ENCODE data around the gene OR8D2. TPM values are rescaled to one million over a fixed set of nuclear protein-coding genes. Genes with fewer than 3 reads are reported as not detected.

The OR8D2 gene
- total and polyA plus RNA-seq, 2 donors (not counting 1 experiment from before 2014, with no cell fraction given) = not detected

DNA sequence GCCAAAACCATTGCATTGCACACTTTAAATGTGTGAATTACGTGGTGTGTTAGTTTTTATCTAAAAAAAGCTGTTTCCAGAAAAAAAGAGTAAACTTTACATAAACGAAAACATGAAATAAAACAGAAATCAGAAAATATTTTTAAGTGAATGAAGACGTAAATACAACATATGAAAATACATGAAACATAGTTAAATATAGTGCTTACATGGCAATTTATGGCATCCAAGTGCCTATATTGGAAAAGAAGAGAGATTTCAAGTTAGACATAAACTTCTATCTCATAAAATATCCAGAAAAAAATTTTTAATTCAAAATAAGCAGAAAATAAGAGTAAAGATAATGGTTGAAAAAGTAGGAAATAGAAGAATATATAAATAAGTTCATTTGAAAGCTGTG is 11.9 kb upstream of the OR8D2 start:
- Histone ChIP-seq H3K9me3 (ENCODE audit: control insufficient read depth, insufficient read depth, low read depth, low read length) (no peaks in the 10 kb centered on the region), H4K20me1 (ENCODE audit: control insufficient read depth, extremely low read depth, insufficient read depth, low read length) (no peaks in the 10 kb centered on the region), H3K79me2 (ENCODE audit: control insufficient read depth, insufficient read depth, low read length) (no peaks in the 10 kb centered on the region), H3K27ac (ENCODE audit: insufficient read depth, low read length) (no peak overlapping the region), H2AFZ (ENCODE audit: low read length) (no peak overlapping the region), H3K27me3 (ENCODE audit: control insufficient read depth, insufficient read depth, low read length) (no peaks in the 10 kb centered on the region), H3K4me1 (ENCODE audit: control insufficient read depth, extremely low read depth, insufficient read depth, low read length) (no peaks in the 10 kb centered on the region), H3K36me3 (ENCODE audit: control insufficient read depth, insufficient read depth, low read length) (no peaks in the 10 kb centered on the region), H3K4me3 (replicated peaks in 1 of 4; ENCODE audit: control extremely low read depth in 1 of 4, insufficient read depth in 1 of 4, low read depth in 3 of 4, low read length in 4 of 4) (no peak overlapping the region), H3K9ac (ENCODE audit: insufficient read depth, low read length) (no peak overlapping the region), H3K4me2 (ENCODE audit: extremely low read depth, insufficient read depth, low read length) (no peak overlapping the region)
- TF ChIP-seq, protein P1, sequence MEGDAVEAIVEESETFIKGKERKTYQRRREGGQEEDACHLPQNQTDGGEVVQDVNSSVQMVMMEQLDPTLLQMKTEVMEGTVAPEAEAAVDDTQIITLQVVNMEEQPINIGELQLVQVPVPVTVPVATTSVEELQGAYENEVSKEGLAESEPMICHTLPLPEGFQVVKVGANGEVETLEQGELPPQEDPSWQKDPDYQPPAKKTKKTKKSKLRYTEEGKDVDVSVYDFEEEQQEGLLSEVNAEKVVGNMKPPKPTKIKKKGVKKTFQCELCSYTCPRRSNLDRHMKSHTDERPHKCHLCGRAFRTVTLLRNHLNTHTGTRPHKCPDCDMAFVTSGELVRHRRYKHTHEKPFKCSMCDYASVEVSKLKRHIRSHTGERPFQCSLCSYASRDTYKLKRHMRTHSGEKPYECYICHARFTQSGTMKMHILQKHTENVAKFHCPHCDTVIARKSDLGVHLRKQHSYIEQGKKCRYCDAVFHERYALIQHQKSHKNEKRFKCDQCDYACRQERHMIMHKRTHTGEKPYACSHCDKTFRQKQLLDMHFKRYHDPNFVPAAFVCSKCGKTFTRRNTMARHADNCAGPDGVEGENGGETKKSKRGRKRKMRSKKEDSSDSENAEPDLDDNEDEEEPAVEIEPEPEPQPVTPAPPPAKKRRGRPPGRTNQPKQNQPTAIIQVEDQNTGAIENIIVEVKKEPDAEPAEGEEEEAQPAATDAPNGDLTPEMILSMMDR (conservative IDR thresholded peaks at IDR 0.05 in 1 of 2, IDR thresholded peaks at IDR 0.05 in 1 of 2; ENCODE audit: low read depth in 1 of 2, low read length in 2 of 2) = no peak
- TF ChIP-seq EZH2 (IDR thresholded peaks at IDR 0.05; ENCODE audit: low read length, missing control alignments) = no peak
- DNase-seq (ENCODE audit: low read depth in 2 of 2) = no peak

DNA sequence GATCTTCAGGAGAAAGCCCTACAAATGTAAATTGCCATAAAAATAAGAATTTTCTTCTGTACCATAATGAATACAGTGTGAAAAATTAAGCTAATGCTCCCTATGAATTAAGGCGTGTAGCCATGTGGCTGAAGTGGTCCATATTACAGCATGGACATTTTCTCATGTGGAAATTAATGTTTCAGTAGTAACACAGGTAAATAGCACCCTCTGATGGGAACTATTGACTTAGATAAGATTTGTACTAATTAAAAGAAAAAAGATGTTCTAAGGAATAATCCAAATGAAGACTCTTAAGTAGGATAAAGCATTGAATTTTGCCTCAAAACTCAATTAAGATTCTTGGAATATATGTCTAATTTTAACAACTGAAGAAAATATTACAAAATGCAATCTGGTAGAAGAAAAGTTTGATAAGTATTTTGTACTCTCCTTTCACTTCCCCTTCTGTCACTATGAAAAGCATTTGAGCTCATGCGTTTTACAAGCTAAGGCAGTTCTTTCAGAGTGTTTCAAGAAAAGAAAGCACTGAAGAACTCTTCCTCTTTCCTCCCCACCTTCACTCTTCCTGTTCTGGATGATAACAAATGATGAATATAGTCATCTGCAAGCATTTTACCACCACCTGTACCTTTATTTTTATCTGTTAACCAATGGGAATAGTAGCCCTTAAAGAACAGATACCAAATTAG is 9.9 kb upstream of the OR8D2 start:
- no peak overlapping the region for H2AFZ ChIP-seq (ENCODE audit: low read length)
- H3K4me1 ChIP-seq (ENCODE audit: control insufficient read depth, extremely low read depth, insufficient read depth, low read length) = no peaks in the 10 kb centered on the region
- no peak overlapping the region for H3K4me2 ChIP-seq (ENCODE audit: extremely low read depth, insufficient read depth, low read length)
- no peak for TF ChIP-seq EZH2 (IDR thresholded peaks at IDR 0.05; ENCODE audit: low read length, missing control alignments)
- TF ChIP-seq, protein P1 (conservative IDR thresholded peaks at IDR 0.05 in 1 of 2, IDR thresholded peaks at IDR 0.05 in 1 of 2; ENCODE audit: low read depth in 1 of 2, low read length in 2 of 2) = no peak
- H4K20me1 ChIP-seq (ENCODE audit: control insufficient read depth, extremely low read depth, insufficient read depth, low read length) = no peaks in the 10 kb centered on the region
- DNase-seq (ENCODE audit: low read depth in 2 of 2) = peak; percentile 7 to 39
- no peak overlapping the region for H3K27ac ChIP-seq (ENCODE audit: insufficient read depth, low read length)
- no peaks in the 10 kb centered on the region for H3K27me3 ChIP-seq (ENCODE audit: control insufficient read depth, insufficient read depth, low read length)
- H3K9me3 ChIP-seq (ENCODE audit: control insufficient read depth, insufficient read depth, low read depth, low read length) = no peaks in the 10 kb centered on the region
- H3K36me3 ChIP-seq (ENCODE audit: control insufficient read depth, insufficient read depth, low read length) = no peaks in the 10 kb centered on the region
- no peak overlapping the region for H3K4me3 ChIP-seq (replicated peaks in 1 of 4; ENCODE audit: control extremely low read depth in 1 of 4, insufficient read depth in 1 of 4, low read depth in 3 of 4, low read length in 4 of 4)
- no peaks in the 10 kb centered on the region for H3K79me2 ChIP-seq (ENCODE audit: control insufficient read depth, insufficient read depth, low read length)
- H3K9ac ChIP-seq (ENCODE audit: insufficient read depth, low read length) = no peak overlapping the region

DNA sequence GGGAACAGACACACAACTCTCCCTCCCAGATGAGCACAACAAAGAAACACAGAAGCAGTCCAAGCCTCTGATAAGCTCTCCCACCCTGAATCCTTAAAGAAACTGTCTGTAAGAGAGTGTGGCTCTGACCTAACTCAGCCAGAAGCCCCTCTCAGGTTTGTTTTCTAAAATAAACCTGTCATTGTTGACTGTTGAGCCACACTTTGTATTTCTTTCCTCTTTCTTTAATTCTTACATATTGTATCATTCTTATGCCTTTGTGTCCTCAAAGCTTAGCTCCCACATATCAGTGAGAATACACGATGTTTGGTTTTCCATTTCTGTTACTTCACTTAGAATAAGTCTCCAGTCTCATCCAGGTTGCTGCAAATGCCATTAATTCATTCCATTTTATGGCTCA is 7.8 kb upstream of the OR8D2 start:
- Histone ChIP-seq H3K9me3 (ENCODE audit: control insufficient read depth, insufficient read depth, low read depth, low read length) (no peaks in the 10 kb centered on the region), H3K4me2 (ENCODE audit: extremely low read depth, insufficient read depth, low read length) (no peak overlapping the region), H3K4me1 (ENCODE audit: control insufficient read depth, extremely low read depth, insufficient read depth, low read length) (no peaks in the 10 kb centered on the region), H3K79me2 (ENCODE audit: control insufficient read depth, insufficient read depth, low read length) (no peaks in the 10 kb centered on the region), H3K27me3 (ENCODE audit: control insufficient read depth, insufficient read depth, low read length) (no peaks in the 10 kb centered on the region), H3K27ac (ENCODE audit: insufficient read depth, low read length) (no peak overlapping the region), H3K4me3 (replicated peaks in 1 of 4; ENCODE audit: control extremely low read depth in 1 of 4, insufficient read depth in 1 of 4, low read depth in 3 of 4, low read length in 4 of 4) (no peak overlapping the region), H4K20me1 (ENCODE audit: control insufficient read depth, extremely low read depth, insufficient read depth, low read length) (no peaks in the 10 kb centered on the region), H3K36me3 (ENCODE audit: control insufficient read depth, insufficient read depth, low read length) (no peaks in the 10 kb centered on the region), H3K9ac (ENCODE audit: insufficient read depth, low read length) (no peak overlapping the region), H2AFZ (ENCODE audit: low read length) (no peak overlapping the region)
- no peak for DNase-seq (ENCODE audit: low read depth in 2 of 2)
- TF ChIP-seq, protein P1 (conservative IDR thresholded peaks at IDR 0.05 in 1 of 2, IDR thresholded peaks at IDR 0.05 in 1 of 2; ENCODE audit: low read depth in 1 of 2, low read length in 2 of 2) = no peak
- no peak for TF ChIP-seq EZH2 (IDR thresholded peaks at IDR 0.05; ENCODE audit: low read length, missing control alignments)
